HepG2 (cell line): ENCODE results near the gene SCFD2. TPM values are rescaled to one million over a fixed set of nuclear protein-coding genes. Genes with fewer than 3 reads are reported as not detected.

ENCODE experiments used
- ATAC-seq: fragments of 200-7000 bp; cut with Tn5 transposase; 3 replicates; pipeline ENCODE4 v1.9.1; 2020; ENCODE audit warnings: mild to moderate bottlenecking, moderate library complexity
- BruUV-seq: library from RNA; stranded (reverse); fragments of 400-500 nt; replicated peaks from 2 replicates; lab custom pipeline; 2021; lab: Mats Ljungman, UMichigan
- CTCF ChIA-PET: fragments of 300-600 bp; formaldehyde crosslinking; extraction: SDS; loops from one replicate; lab custom pipeline; 2021; ENCODE audit warnings: low total read pairs, inconsistent platforms, low intra/inter-chr PET ratio; lab: Yijun Ruan, JAX
- POLR2A ChIA-PET: fragments of 350-600 bp; sonication (Branson Sonifier 250); formaldehyde crosslinking; loops from one replicate; lab custom pipeline; 2020; ENCODE audit warnings: antibody characterized with exemption, inconsistent platforms; lab: Yijun Ruan, JAX
- DNase-seq: peaks from one replicate; pipeline ENCODE4 v3.0.0-alpha.2; 2015; ENCODE audit warnings: low spot score
- FAIRE-seq: peaks from 3 replicates; lab custom pipeline; 2011; peaks lifted over from hg19 to GRCh38; lab: Jason Lieb, UNC
- H2AFZ ChIP-seq: one replicate; pipeline ENCODE4 v1.6.1; 2011; ENCODE audit warnings: low read length, inconsistent platforms
- H3K27ac ChIP-seq: fragments of 300-600 bp; 3 replicates; pipeline ENCODE4 v1.8.0; 2011; ENCODE audit warnings: mixed run types, mild to moderate bottlenecking, mixed read lengths, low read length, inconsistent platforms; ENCODE audit not compliant: insufficient read depth; ENCODE audit errors: extremely low read length
- H3K27me3 ChIP-seq, 2 experiments: fragments of 200-600 bp in 1 of 2; 2 replicates in 1 of 2; 3 replicates in 1 of 2; pipeline versions ENCODE4 v1.6.0 to v1.8.0; 2011; ENCODE audit warnings: low read length in 2 of 2, mild to moderate bottlenecking in 2 of 2, moderate library complexity in 2 of 2, inconsistent platforms in 1 of 2; ENCODE audit not compliant: insufficient read depth in 2 of 2, control insufficient read depth in 1 of 2
- H3K36me3 ChIP-seq, 2 experiments: fragments of 200-600 bp in 1 of 2; replicated peaks in 1 of 2; 2 replicates in 1 of 2; 3 replicates in 1 of 2; pipeline versions ENCODE4 v1.5.1 to v1.8.0; 2011; ENCODE audit warnings: low read length in 2 of 2, inconsistent platforms in 1 of 2; ENCODE audit not compliant: insufficient read depth in 2 of 2, control insufficient read depth in 1 of 2
- H3K4me1 ChIP-seq: 2 replicates; pipeline ENCODE4 v1.5.1; 2012; ENCODE audit warnings: low read length, inconsistent platforms; ENCODE audit not compliant: insufficient read depth
- H3K4me2 ChIP-seq: 2 replicates; pipeline ENCODE4 v1.6.0; 2011; ENCODE audit warnings: low read depth, low read length, inconsistent platforms
- H3K4me3 ChIP-seq, 3 experiments: fragments of 200-600 bp in 1 of 3; sonication (generic), shearing (Covaris generic) in 1 of 3; replicated peaks in 1 of 3; 2 replicates each; pipeline ENCODE4 v1.5.1; 2011 to 2016; ENCODE audit warnings: low read length in 3 of 3, inconsistent platforms in 2 of 3, low read depth in 2 of 3, mild to moderate bottlenecking in 2 of 3, control low read depth in 1 of 3, mixed read lengths in 1 of 3; ENCODE audit not compliant: insufficient read depth in 1 of 3
- H3K79me2 ChIP-seq: one replicate; pipeline ENCODE4 v1.6.1; 2011; ENCODE audit warnings: low read length, inconsistent platforms; ENCODE audit not compliant: insufficient read depth
- H3K9ac ChIP-seq: 2 replicates; pipeline ENCODE4 v1.6.0; 2011; ENCODE audit warnings: mild to moderate bottlenecking, low read depth, low read length, inconsistent platforms; ENCODE audit not compliant: insufficient read depth
- H3K9me3 ChIP-seq: 2 replicates; pipeline ENCODE4 v1.5.1; 2012; ENCODE audit warnings: mild to moderate bottlenecking, low read length
- H4K20me1 ChIP-seq: 2 replicates; pipeline ENCODE4 v1.6.0; 2011; ENCODE audit warnings: inconsistent platforms, mild to moderate bottlenecking, low read length, moderate library complexity; ENCODE audit not compliant: insufficient read depth
- CBFB ChIP-seq: sonication (generic); formaldehyde crosslinking; IDR thresholded peaks from 2 replicates; pipeline ENCODE4 v1.4.0; 2020; ENCODE audit warnings: missing genetic modification reagents
- DDIT3 ChIP-seq: sonication (generic); formaldehyde crosslinking; IDR thresholded peaks from 2 replicates; pipeline ENCODE4 v1.4.0; 2020; ENCODE audit warnings: mild to moderate bottlenecking, missing genetic modification reagents
- GPN1 ChIP-seq: sonication (generic); formaldehyde crosslinking; IDR thresholded peaks from 2 replicates; pipeline ENCODE4 v1.5.1; 2020; ENCODE audit warnings: missing genetic modification reagents, borderline replicate concordance
- IRF2 ChIP-seq: IDR thresholded peaks from 2 replicates; pipeline ENCODE4 v1.6.1; 2018; ENCODE audit warnings: missing genetic modification reagents, missing compliant biosample characterization
- KDM1A ChIP-seq: IDR thresholded peaks from 2 replicates; pipeline ENCODE4 v1.6.1; 2016; ENCODE audit warnings: missing compliant biosample characterization
- MAFF ChIP-seq: IDR thresholded peaks from 2 replicates; pipeline ENCODE4 v1.6.1; 2011; ENCODE audit warnings: low read depth, low read length, improper control_type of control experiment
- MAFK ChIP-seq, 2 experiments: IDR thresholded peaks in 1 of 2; conservative IDR thresholded peaks in 1 of 2; 2 replicates each; pipeline ENCODE4 v1.6.1; 2011; ENCODE audit warnings: improper control_type of control experiment in 2 of 2, low read length in 2 of 2
- SALL2 ChIP-seq: sonication (generic); formaldehyde crosslinking; IDR thresholded peaks from 2 replicates; pipeline ENCODE4 v1.8.1; 2023; ENCODE audit warnings: mild to moderate bottlenecking, missing genetic modification reagents, inconsistent platforms
- SIX1 ChIP-seq: sonication (generic); formaldehyde crosslinking; IDR thresholded peaks from 2 replicates; pipeline ENCODE4 v1.4.0; 2020; ENCODE audit warnings: missing genetic modification reagents, borderline replicate concordance
- THAP9 ChIP-seq: sonication (generic); formaldehyde crosslinking; IDR thresholded peaks from 2 replicates; pipeline ENCODE4; 2020; ENCODE audit warnings: missing genetic modification reagents, mild to moderate bottlenecking, borderline replicate concordance
- YY1 ChIP-seq: IDR thresholded peaks from 2 replicates; pipeline ENCODE4 v1.6.1; 2011; ENCODE audit warnings: low read length, low read depth, moderate library complexity, mild to moderate bottlenecking; ENCODE audit not compliant: insufficient read depth, insufficient replicate concordance
- ZNF230 ChIP-seq: sonication (generic); formaldehyde crosslinking; IDR thresholded peaks from 2 replicates; pipeline ENCODE4 v1.4.0; 2020; ENCODE audit warnings: mild to moderate bottlenecking, missing genetic modification reagents
- ZNF549 ChIP-seq: sonication (generic); formaldehyde crosslinking; IDR thresholded peaks from 2 replicates; pipeline ENCODE4 v1.5.0; 2020; ENCODE audit warnings: missing genetic modification reagents
- ZNF580 ChIP-seq: IDR thresholded peaks from 2 replicates; pipeline ENCODE4 v1.6.1; 2016; ENCODE audit warnings: low read depth, borderline replicate concordance
- ZNF792 ChIP-seq: IDR thresholded peaks from 2 replicates; pipeline ENCODE4 v1.6.1; 2016
- WGBS: methylation state at CpG from one replicate; pipeline ENCODE4 v1.1.6; 2017; ENCODE audit warnings: low lambda C conversion rate; 5-methylcytosine and 5-hydroxymethylcytosine counted together
- in situ Hi-C: cut with HindIII; loops from 2 replicates; pipeline ENCODE4 v1.10.0; 2017; ENCODE audit warnings: low pct_unique_long_range_greater_than_20kb; ENCODE audit not compliant: extremely low pct_ligation_motif_present
- intact Hi-C: fragments of 100-400 bp; cut with micrococcal nuclease; formaldehyde crosslinking; loops from one replicate; pipeline ENCODE4 v1.10.0; 2022; ENCODE audit not compliant: unreplicated experiment
- polyA plus RNA-seq, 8 experiments: library from polyadenylated mRNA; depleted of rRNA in 3 of 8; stranded (reverse) in 7 of 8; unstranded in 1 of 8; fragments of >200 nt; fragmentation: Illumina TruSeq in 4 of 8; extraction: Trizol in 4 of 8; gene quantifications; 2 replicates each; pipeline versions ENCODE4 v1.2.1 to v1.2.3, GENCODE V29; 2011 to 2016; ENCODE audit warnings: low read depth in 4 of 8, missing spikeins in 1 of 8, mixed read lengths in 1 of 8; ENCODE audit not compliant: insufficient read depth in 1 of 8
- total RNA-seq, 5 experiments: library from RNA; depleted of rRNA; stranded (reverse); fragments of >200 nt; fragmentation: Illumina TruSeq; extraction: Trizol; gene quantifications; 2 replicates each; pipeline ENCODE4 v1.2.3, GENCODE V29; 2016; ENCODE audit warnings: low read depth in 1 of 5

SCFD2 gene
- total and polyA plus RNA-seq, 2 of the 13 experiments (the other 11 are each of a cell fraction or from before 2014, with no cell fraction given) = 4.6 to 15.6 TPM

GRCh38 chr4:53100501-53101190, 265.2 kb downstream of the SCFD2 start:
- ChIA-PET CTCF (no interaction called here), POLR2A (no interaction called here)
- no peak overlapping the region for H3K4me2 ChIP-seq
- no peak overlapping the region for H3K4me3 ChIP-seq
- no peak for ATAC-seq
- WGBS = 91% methylated on average over 7 of the region's 7 CpGs
- no peaks in the 10 kb centered on the region for H3K9me3 ChIP-seq
- H3K36me3 ChIP-seq = no peaks in the 10 kb centered on the region
- no peak overlapping the region for H2AFZ ChIP-seq
- no TSS peak for BruUV-seq
- no peak for FAIRE-seq
- no peaks in the 10 kb centered on the region for H3K27me3 ChIP-seq
- peaks cover 17% of the 10 kb centered on the region for H3K4me1 ChIP-seq
- H3K79me2 ChIP-seq = no peaks in the 10 kb centered on the region
- H4K20me1 ChIP-seq = no peaks in the 10 kb centered on the region
- intact Hi-C loops = no loop called here
- H3K27ac ChIP-seq = no peak overlapping the region
- DNase-seq = no peak
- in situ Hi-C loops = no loop called here
- peak; percentile 24 to 57; a peak in 2 of 4 replicates for TF ChIP-seq MAFK (conservative IDR thresholded peaks at IDR 0.05 in 1 of 2, IDR thresholded peaks at IDR 0.05 in 1 of 2; ENCODE audit: low read length in 2 of 2)
- TF ChIP-seq MAFF = peak; percentile 29; the same call in 1 of the 2 replicates
- no peak for TF ChIP-seq ZNF580 (CRISPR knock-in tag)
- TF ChIP-seq, all 625 proteins: peak for 2
- H3K9ac ChIP-seq = no peak overlapping the region

- in situ Hi-C loops (no loop called here), intact Hi-C loops (no loop called here)
- no peaks in the 10 kb centered on the region for H3K9me3 ChIP-seq
- DNase-seq = no peak
- H3K4me2 ChIP-seq = no peak overlapping the region
- H3K27ac ChIP-seq = no peak overlapping the region
- H3K4me3 ChIP-seq = no peak overlapping the region
- no peaks in the 10 kb centered on the region for H3K4me1 ChIP-seq
- no peak for ATAC-seq
- H3K36me3 ChIP-seq = no peaks in the 10 kb centered on the region
- BruUV-seq = no TSS peak
- no peaks in the 10 kb centered on the region for H3K79me2 ChIP-seq
- no peak overlapping the region for H2AFZ ChIP-seq
- POLR2A ChIA-PET = no interaction called here
- CTCF ChIA-PET = no interaction called here
- H3K9ac ChIP-seq = no peak overlapping the region
- H3K27me3 ChIP-seq = no peaks in the 10 kb centered on the region
- H4K20me1 ChIP-seq = no peaks in the 10 kb centered on the region
- no peak for TF ChIP-seq DDIT3
- no peak for TF ChIP-seq GPN1 (CRISPR knock-in tag)
- TF ChIP-seq KDM1A (CRISPR knock-in tag) = no peak
- no peak for TF ChIP-seq IRF2 (CRISPR knock-in tag)
- no peak for TF ChIP-seq ZNF549 (CRISPR knock-in tag)
- no peak for TF ChIP-seq CBFB (CRISPR knock-in tag)
- no peak for TF ChIP-seq ZNF792 (CRISPR knock-in tag)
- no peak for TF ChIP-seq SALL2 (CRISPR knock-in tag)
- TF ChIP-seq ZNF230 (CRISPR knock-in tag) = no peak
- TF ChIP-seq SIX1 (CRISPR knock-in tag) = no peak
- TF ChIP-seq THAP9 (CRISPR knock-in tag) = no peak
- no peak for TF ChIP-seq YY1
- TF ChIP-seq, all 625 proteins: peak for 0
- FAIRE-seq = no peak
- 94% methylated on average over 2 of the region's 2 CpGs for WGBS
Measured at GRCh38 chr4:53098681-53099121, 267.2 kb downstream of the SCFD2 start.
